Measurements from ENCODE around the gene HCN4.

DNA sequence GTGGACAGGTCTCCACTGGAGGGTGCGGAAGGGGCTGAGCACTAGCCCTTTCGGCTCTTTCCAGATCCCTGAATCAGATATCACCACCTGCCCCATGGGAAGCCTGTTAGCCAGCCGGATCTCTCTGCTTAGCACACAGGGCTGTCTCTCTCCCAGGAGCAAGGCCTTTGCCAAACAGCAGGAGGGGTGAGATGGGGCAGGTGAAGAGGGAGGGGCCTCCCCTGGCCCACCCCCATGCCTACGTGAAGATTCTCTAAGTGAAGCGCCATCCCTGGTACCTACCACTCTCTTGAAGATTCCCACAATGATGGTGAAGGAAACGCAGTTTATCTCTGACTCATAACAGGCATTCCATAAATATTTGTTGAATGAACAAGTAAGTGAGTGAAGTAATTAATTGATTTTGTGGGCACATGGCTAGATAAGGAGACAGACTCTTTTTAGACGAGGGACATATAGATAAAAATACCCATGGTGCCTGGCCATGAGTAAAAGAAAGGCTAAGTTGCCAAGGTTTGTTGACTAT lies 19.6 kb upstream of the HCN4 start:
- TF ChIP-seq, protein P1, sequence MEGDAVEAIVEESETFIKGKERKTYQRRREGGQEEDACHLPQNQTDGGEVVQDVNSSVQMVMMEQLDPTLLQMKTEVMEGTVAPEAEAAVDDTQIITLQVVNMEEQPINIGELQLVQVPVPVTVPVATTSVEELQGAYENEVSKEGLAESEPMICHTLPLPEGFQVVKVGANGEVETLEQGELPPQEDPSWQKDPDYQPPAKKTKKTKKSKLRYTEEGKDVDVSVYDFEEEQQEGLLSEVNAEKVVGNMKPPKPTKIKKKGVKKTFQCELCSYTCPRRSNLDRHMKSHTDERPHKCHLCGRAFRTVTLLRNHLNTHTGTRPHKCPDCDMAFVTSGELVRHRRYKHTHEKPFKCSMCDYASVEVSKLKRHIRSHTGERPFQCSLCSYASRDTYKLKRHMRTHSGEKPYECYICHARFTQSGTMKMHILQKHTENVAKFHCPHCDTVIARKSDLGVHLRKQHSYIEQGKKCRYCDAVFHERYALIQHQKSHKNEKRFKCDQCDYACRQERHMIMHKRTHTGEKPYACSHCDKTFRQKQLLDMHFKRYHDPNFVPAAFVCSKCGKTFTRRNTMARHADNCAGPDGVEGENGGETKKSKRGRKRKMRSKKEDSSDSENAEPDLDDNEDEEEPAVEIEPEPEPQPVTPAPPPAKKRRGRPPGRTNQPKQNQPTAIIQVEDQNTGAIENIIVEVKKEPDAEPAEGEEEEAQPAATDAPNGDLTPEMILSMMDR (conservative IDR thresholded peaks at IDR 0.05; ENCODE audit: low read depth, low read length): no peak
- TF ChIP-seq EZH2 (IDR thresholded peaks at IDR 0.05; ENCODE audit: borderline replicate concordance, low read depth, low read length, poor library complexity, severe bottlenecking): no peak

Data from A673 (cell line).